IMR-90 (cell line): ENCODE measurements around the gene ELMO1. TPM values are rescaled to one million over a fixed set of nuclear protein-coding genes. Genes with fewer than 3 reads are reported as not detected.

Experiments
- ATAC-seq: fragments of 200-7000 bp; cut with Tn5 transposase; 2 replicates; pipeline ENCODE4 v1.9.1; 2020; ENCODE audit warnings: low read depth, mild to moderate bottlenecking, moderate library complexity
- BruUV-seq: library from RNA; stranded (reverse); fragments of 400-500 nt; replicated peaks from 2 replicates; lab custom pipeline; 2021; lab: Mats Ljungman, UMichigan
- CTCF ChIA-PET: fragments of 300-600 bp; formaldehyde crosslinking; extraction: SDS; loops from one replicate; lab custom pipeline; 2021; ENCODE audit warnings: antibody characterized with exemption; lab: Yijun Ruan, JAX
- POLR2A ChIA-PET: fragments of 300-600 bp; sonication (Branson Sonifier 250); formaldehyde crosslinking; loops from one replicate; lab custom pipeline; 2022; ENCODE audit warnings: antibody characterized with exemption; ENCODE audit not compliant: unreplicated experiment; lab: Charles Lee
- DNase-seq: peaks from one replicate; pipeline ENCODE4 v3.0.0; 2013
- H2AFZ ChIP-seq: replicated peaks from 2 replicates; pipeline ENCODE3; 2013; ENCODE audit warnings: low read length, mild to moderate bottlenecking; ENCODE audit not compliant: poor library complexity
- H2AK5ac ChIP-seq: 2 replicates; pipeline ENCODE4 v1.6.1; 2013; ENCODE audit warnings: low read depth, low read length, inconsistent platforms
- H2AK9ac ChIP-seq: replicated peaks from 2 replicates; pipeline ENCODE3; 2013; ENCODE audit warnings: mild to moderate bottlenecking, low read depth, low read length, moderate library complexity; ENCODE audit not compliant: poor library complexity
- H2BK120ac ChIP-seq: 2 replicates; pipeline ENCODE4 v1.6.1; 2013; ENCODE audit warnings: low read depth, low read length, inconsistent platforms
- H2BK15ac ChIP-seq: 3 replicates; pipeline ENCODE4 v1.6.1; 2013; ENCODE audit warnings: low read depth, low read length, inconsistent platforms
- H2BK20ac ChIP-seq: 2 replicates; pipeline ENCODE4 v1.6.1; 2013; ENCODE audit warnings: low read depth, mild to moderate bottlenecking, inconsistent platforms, low read length, moderate library complexity
- H2BK5ac ChIP-seq: 2 replicates; pipeline ENCODE4 v1.6.1; 2013; ENCODE audit warnings: mild to moderate bottlenecking, low read depth, low read length, inconsistent platforms; ENCODE audit not compliant: poor library complexity, severe bottlenecking
- H3K14ac ChIP-seq: replicated peaks from 2 replicates; pipeline ENCODE4 v1.6.1; 2013; ENCODE audit warnings: low read depth, low read length, inconsistent platforms
- H3K18ac ChIP-seq: 2 replicates; pipeline ENCODE4 v1.6.1; 2013; ENCODE audit warnings: low read depth, low read length, control low read depth
- H3K23ac ChIP-seq: 2 replicates; pipeline ENCODE4 v1.6.1; 2013; ENCODE audit warnings: low read depth, low read length, inconsistent platforms
- H3K27ac ChIP-seq: 2 replicates; pipeline ENCODE4 v1.5.1; 2013; ENCODE audit warnings: mild to moderate bottlenecking, control low read depth, low read length; ENCODE audit not compliant: insufficient read depth
- H3K27me3 ChIP-seq: 2 replicates; pipeline ENCODE4 v1.6.1; 2013; ENCODE audit warnings: low read length; ENCODE audit not compliant: control insufficient read depth, insufficient read depth
- H3K36me3 ChIP-seq: 2 replicates; pipeline ENCODE4 v1.6.1; 2013; ENCODE audit warnings: low read length, mixed read lengths; ENCODE audit not compliant: control insufficient read depth, insufficient read depth
- H3K4ac ChIP-seq: 2 replicates; pipeline ENCODE4 v1.6.1; 2013; ENCODE audit warnings: low read depth, low read length, inconsistent platforms
- H3K4me1 ChIP-seq: 2 replicates; pipeline ENCODE4 v1.6.1; 2013; ENCODE audit warnings: low read length, mixed read lengths; ENCODE audit not compliant: control insufficient read depth, insufficient read depth
- H3K4me2 ChIP-seq: 2 replicates; pipeline ENCODE4 v1.6.1; 2013; ENCODE audit warnings: low read depth, mild to moderate bottlenecking, control low read depth, low read length, moderate library complexity
- H3K4me3 ChIP-seq: 2 replicates; pipeline ENCODE4 v1.5.1; 2013; ENCODE audit warnings: low read depth, mild to moderate bottlenecking, control low read depth, low read length, moderate library complexity; ENCODE audit not compliant: insufficient read depth
- H3K56ac ChIP-seq: 2 replicates; pipeline ENCODE4 v1.6.1; 2013; ENCODE audit warnings: low read length, inconsistent platforms; ENCODE audit not compliant: insufficient read depth; ENCODE audit errors: extremely low read depth
- H3K79me1 ChIP-seq, 2 experiments: 2 replicates each; pipeline ENCODE4 v1.6.1; 2013; ENCODE audit warnings: low read length in 2 of 2, inconsistent platforms in 1 of 2, low read depth in 1 of 2
- H3K9ac ChIP-seq: 2 replicates; pipeline ENCODE4 v1.6.1; 2013; ENCODE audit warnings: low read depth, low read length, control low read depth
- H3K9me1 ChIP-seq: 2 replicates; pipeline ENCODE4 v1.6.1; 2013; ENCODE audit warnings: low read length, inconsistent platforms; ENCODE audit not compliant: insufficient read depth
- H3K9me3 ChIP-seq: 2 replicates; pipeline ENCODE4 v1.6.1; 2013; ENCODE audit warnings: low read length; ENCODE audit not compliant: control insufficient read depth, insufficient read depth
- H4K20me1 ChIP-seq: 2 replicates; pipeline ENCODE4 v1.6.1; 2013; ENCODE audit warnings: low read length, inconsistent platforms; ENCODE audit not compliant: insufficient read depth
- H4K5ac ChIP-seq: 2 replicates; pipeline ENCODE4 v1.6.1; 2013; ENCODE audit warnings: mild to moderate bottlenecking, low read depth, low read length, control low read depth
- H4K8ac ChIP-seq, 2 experiments: 2 replicates each; pipeline ENCODE4 v1.6.1; 2013; ENCODE audit warnings: low read depth in 2 of 2, low read length in 2 of 2, control low read depth in 1 of 2, inconsistent platforms in 1 of 2
- H4K91ac ChIP-seq: 2 replicates; pipeline ENCODE4 v1.6.1; 2013; ENCODE audit warnings: low read depth, low read length, inconsistent platforms; ENCODE audit not compliant: insufficient read depth
- BHLHE40 ChIP-seq: fragments of 150-350 bp; IDR thresholded peaks from 2 replicates; pipeline ENCODE4 v1.6.1; 2016; ENCODE audit warnings: mild to moderate bottlenecking, low read depth, low read length
- CHD1 ChIP-seq: IDR thresholded peaks from 2 replicates; pipeline ENCODE4 v1.6.1; 2012; ENCODE audit warnings: low read depth, low read length, improper control_type of control experiment
- FOS ChIP-seq: fragments of 150-350 bp; IDR thresholded peaks from 2 replicates; pipeline ENCODE4 v1.6.1; 2016; ENCODE audit warnings: low read depth, low read length
- MAFK ChIP-seq: IDR thresholded peaks from 2 replicates; pipeline ENCODE4 v1.6.1; 2012; ENCODE audit warnings: low read depth, low read length, improper control_type of control experiment
- MAZ ChIP-seq: IDR thresholded peaks from 2 replicates; pipeline ENCODE4 v1.6.1; 2012; ENCODE audit warnings: low read depth, mild to moderate bottlenecking, low read length, improper control_type of control experiment, moderate library complexity, borderline replicate concordance
- MXI1 ChIP-seq: IDR thresholded peaks from 2 replicates; pipeline ENCODE4 v1.6.1; 2012; ENCODE audit warnings: low read depth, mild to moderate bottlenecking, low read length, moderate library complexity, borderline replicate concordance
- POLR2A ChIP-seq: IDR thresholded peaks from 2 replicates; pipeline ENCODE4 v1.6.1; 2012; ENCODE audit warnings: mild to moderate bottlenecking, low read depth, low read length
- RAD21 ChIP-seq: IDR thresholded peaks from 2 replicates; pipeline ENCODE4 v1.6.1; 2012; ENCODE audit warnings: low read length, improper control_type of control experiment
- RFX5 ChIP-seq: IDR thresholded peaks from 2 replicates; pipeline ENCODE4 v1.8.0; 2012; ENCODE audit warnings: low read depth, mild to moderate bottlenecking, low read length, moderate library complexity
- SMC3 ChIP-seq: fragments of 150-350 bp; IDR thresholded peaks from 2 replicates; pipeline ENCODE4 v1.6.1; 2016; ENCODE audit warnings: low read depth, mild to moderate bottlenecking, antibody characterized with exemption, low read length, moderate library complexity
- WGBS, 2 experiments: methylation state at CpG; one replicate each; pipeline versions ENCODE4 v1.1.5 to v1.1.7; 2013; ENCODE audit warnings: missing lambda C conversion rate in 2 of 2; ENCODE audit not compliant: insufficient read length in 1 of 2; ENCODE audit errors: extremely low coverage in 2 of 2; 5-methylcytosine and 5-hydroxymethylcytosine counted together
- dilution Hi-C: fragments of 300-500 bp; cut with HindIII; formaldehyde crosslinking; loops from one replicate; pipeline ENCODE4 v1.14.3; 2018; ENCODE audit warnings: low sequenced_read_pairs; ENCODE audit not compliant: unreplicated experiment
- in situ Hi-C: fragments of 300-500 bp; cut with MboI; formaldehyde crosslinking; loops from 3 replicates; pipeline ENCODE4 v1.14.3; 2019; ENCODE audit warnings: low sequenced_read_pairs, inconsistent platforms, mixed read lengths
- intact Hi-C: fragments of 100-400 bp; cut with micrococcal nuclease; formaldehyde crosslinking; loops from 2 replicates; pipeline ENCODE4 v1.10.0; 2022
- polyA plus RNA-seq, 3 experiments: library from polyadenylated mRNA; depleted of rRNA; stranded (reverse); fragments of >200 nt; gene quantifications; 2 replicates each; pipeline ENCODE4 v1.2.3, GENCODE V29; 2012; ENCODE audit warnings: low replicate concordance in 1 of 3
- total RNA-seq: library from RNA; depleted of rRNA; stranded (reverse); fragments of >200 nt; gene quantifications from 2 replicates; pipeline ENCODE4 v1.2.3, GENCODE V29; 2012
- TF ChIP-seq, protein P1 (sequence below): fragments of 150-350 bp; IDR thresholded peaks from 2 replicates; pipeline ENCODE4 v1.6.1; 2016; ENCODE audit warnings: low read depth, mild to moderate bottlenecking, low read length, moderate library complexity, borderline replicate concordance
- TF ChIP-seq, protein P2 (sequence below): conservative IDR thresholded peaks from 2 replicates; pipeline ENCODE4 v1.5.1; 2012; ENCODE audit warnings: mild to moderate bottlenecking, low read depth, low read length, improper control_type of control experiment
- TF ChIP-seq, protein P3 (sequence below): fragments of 150-350 bp; IDR thresholded peaks from 2 replicates; pipeline ENCODE4 v1.6.1; 2017; ENCODE audit warnings: mild to moderate bottlenecking, antibody characterized with exemption, low read length, low read depth

The ELMO1 gene
- total and polyA plus RNA-seq, 2 of the 4 experiments (the other 2 are of a cell fraction), result 0.03 TPM; not detected in 1

DNA sequence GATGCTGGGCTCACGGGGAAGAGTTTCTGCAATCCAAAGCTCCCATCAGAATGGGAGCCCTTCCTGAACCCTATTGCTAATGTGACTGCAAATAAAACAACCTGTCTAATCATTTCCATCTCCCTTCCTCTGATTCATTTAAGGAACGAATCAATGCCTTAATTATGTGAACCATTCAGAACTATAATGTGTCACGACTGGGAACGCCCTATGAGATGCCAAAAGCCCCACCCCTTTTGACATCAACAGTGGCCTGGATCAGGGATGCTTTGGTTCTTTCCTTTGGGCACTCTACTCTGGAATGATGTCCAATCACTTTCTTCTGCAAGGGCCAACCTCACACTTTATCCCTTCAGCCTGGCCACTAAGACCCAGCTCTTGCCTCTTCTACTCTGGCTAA, 528.9 kb downstream of the ELMO1 start:
- ATAC-seq (no peak), DNase-seq (no peak)
- no peak overlapping the region for H3K9ac ChIP-seq
- TF ChIP-seq POLR2A (no peak), MXI1 (no peak), RFX5 (no peak), RAD21 (no peak), MAZ (no peak), CHD1 (no peak), SMC3 (no peak), FOS (no peak), BHLHE40 (no peak), MAFK (no peak)
- TF ChIP-seq, protein P1, sequence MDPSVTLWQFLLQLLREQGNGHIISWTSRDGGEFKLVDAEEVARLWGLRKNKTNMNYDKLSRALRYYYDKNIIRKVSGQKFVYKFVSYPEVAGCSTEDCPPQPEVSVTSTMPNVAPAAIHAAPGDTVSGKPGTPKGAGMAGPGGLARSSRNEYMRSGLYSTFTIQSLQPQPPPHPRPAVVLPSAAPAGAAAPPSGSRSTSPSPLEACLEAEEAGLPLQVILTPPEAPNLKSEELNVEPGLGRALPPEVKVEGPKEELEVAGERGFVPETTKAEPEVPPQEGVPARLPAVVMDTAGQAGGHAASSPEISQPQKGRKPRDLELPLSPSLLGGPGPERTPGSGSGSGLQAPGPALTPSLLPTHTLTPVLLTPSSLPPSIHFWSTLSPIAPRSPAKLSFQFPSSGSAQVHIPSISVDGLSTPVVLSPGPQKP, result no peak
- TF ChIP-seq, protein P2, sequence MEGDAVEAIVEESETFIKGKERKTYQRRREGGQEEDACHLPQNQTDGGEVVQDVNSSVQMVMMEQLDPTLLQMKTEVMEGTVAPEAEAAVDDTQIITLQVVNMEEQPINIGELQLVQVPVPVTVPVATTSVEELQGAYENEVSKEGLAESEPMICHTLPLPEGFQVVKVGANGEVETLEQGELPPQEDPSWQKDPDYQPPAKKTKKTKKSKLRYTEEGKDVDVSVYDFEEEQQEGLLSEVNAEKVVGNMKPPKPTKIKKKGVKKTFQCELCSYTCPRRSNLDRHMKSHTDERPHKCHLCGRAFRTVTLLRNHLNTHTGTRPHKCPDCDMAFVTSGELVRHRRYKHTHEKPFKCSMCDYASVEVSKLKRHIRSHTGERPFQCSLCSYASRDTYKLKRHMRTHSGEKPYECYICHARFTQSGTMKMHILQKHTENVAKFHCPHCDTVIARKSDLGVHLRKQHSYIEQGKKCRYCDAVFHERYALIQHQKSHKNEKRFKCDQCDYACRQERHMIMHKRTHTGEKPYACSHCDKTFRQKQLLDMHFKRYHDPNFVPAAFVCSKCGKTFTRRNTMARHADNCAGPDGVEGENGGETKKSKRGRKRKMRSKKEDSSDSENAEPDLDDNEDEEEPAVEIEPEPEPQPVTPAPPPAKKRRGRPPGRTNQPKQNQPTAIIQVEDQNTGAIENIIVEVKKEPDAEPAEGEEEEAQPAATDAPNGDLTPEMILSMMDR, result no peak
- TF ChIP-seq, protein P3, sequence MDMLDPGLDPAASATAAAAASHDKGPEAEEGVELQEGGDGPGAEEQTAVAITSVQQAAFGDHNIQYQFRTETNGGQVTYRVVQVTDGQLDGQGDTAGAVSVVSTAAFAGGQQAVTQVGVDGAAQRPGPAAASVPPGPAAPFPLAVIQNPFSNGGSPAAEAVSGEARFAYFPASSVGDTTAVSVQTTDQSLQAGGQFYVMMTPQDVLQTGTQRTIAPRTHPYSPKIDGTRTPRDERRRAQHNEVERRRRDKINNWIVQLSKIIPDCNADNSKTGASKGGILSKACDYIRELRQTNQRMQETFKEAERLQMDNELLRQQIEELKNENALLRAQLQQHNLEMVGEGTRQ, result no peak
- no peak overlapping the region for H3K4me2 ChIP-seq
- H3K27me3 ChIP-seq, result no peaks in the 10 kb centered on the region
- no peaks in the 10 kb centered on the region for H3K9me1 ChIP-seq
- H4K5ac ChIP-seq, result no peak overlapping the region
- H3K4ac ChIP-seq, result no peak overlapping the region
- no peak overlapping the region for H3K18ac ChIP-seq
- no peak overlapping the region for H3K56ac ChIP-seq
- in situ Hi-C loops (no loop called here), intact Hi-C loops (no loop called here), dilution Hi-C loops (no loop called here)
- H3K14ac ChIP-seq, result no peak overlapping the region
- no peak overlapping the region for H3K4me3 ChIP-seq
- H3K36me3 ChIP-seq, result no peaks in the 10 kb centered on the region
- no peak overlapping the region for H2BK120ac ChIP-seq
- no peak overlapping the region for H2AK5ac ChIP-seq
- no peak overlapping the region for H2BK20ac ChIP-seq
- H4K8ac ChIP-seq, result no peak overlapping the region
- no TSS peak for BruUV-seq
- H2BK15ac ChIP-seq, result no peak overlapping the region
- no peak overlapping the region for H3K23ac ChIP-seq
- H3K4me1 ChIP-seq, result no peaks in the 10 kb centered on the region
- H2AFZ ChIP-seq, result no peak overlapping the region
- 54% methylated on average over 2 of the region's 4 CpGs; no CpG with 5 or more reads in 1 of the 2 experiments for WGBS, 2 experiments
- H4K20me1 ChIP-seq, result no peaks in the 10 kb centered on the region
- no peaks in the 10 kb centered on the region for H3K9me3 ChIP-seq
- no peak overlapping the region for H3K27ac ChIP-seq
- ChIA-PET POLR2A (no interaction called here), CTCF (no interaction called here)
- no peaks in the 10 kb centered on the region for H3K79me1 ChIP-seq
- no peak overlapping the region for H2BK5ac ChIP-seq
- H4K91ac ChIP-seq, result no peak overlapping the region
- no peak overlapping the region for H2AK9ac ChIP-seq
